Activated CD4-positive, alpha-beta T cell treated with anti-CD3 and anti-CD28 coated beads for 24 hours (primary cell): Measurements from ENCODE around the gene ZNF225.
"Not testable (repeated sequence)": the region's sequence is repeated elsewhere in the genome, so short reads cannot be mapped to it uniquely, and the experiment has no call there.

Experiments
- DNase-seq, 2 donors: peaks; one replicate each; pipeline ENCODE4 v3.0.0-alpha.2; 2020; ENCODE audit warnings: low read depth in 2 of 2

ZNF225 gene

DNA sequence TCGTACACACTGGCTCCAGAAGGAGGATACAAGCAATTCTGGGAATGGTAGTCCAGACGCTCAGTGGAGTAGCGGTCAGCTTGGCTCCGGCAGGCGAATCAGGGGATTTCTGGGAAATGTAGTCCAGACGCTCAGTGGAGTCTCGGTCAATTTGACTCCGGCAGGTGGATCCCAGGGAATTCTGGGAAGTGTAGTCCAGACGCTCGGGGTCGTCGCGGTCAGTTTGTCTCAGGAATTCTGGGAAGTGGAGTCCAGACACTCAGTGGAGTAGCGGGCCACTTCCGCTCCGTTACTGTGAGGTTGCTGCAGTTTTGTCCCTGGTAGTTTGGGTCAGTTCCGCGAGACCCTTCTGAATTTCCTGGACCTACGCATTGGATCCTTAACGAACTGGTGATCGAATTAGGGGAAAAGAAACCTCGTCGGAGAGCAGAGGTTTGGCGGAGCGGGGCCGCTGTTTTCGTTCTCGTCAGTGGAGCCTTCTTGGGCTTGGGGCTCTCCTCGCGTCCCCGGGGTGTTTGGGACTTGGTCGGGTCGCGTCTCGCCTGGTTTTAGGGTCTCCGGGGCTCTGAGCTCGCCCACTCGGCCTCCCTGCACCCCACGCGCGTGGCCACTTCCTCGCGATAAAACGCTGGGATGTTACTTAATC, at the start of gene ZNF225:
ZNF225 (plus strand) TSS at position 262 of the 646 bp plus-strand sequence. CDS start 2,429 bp downstream, outside the sequence.
- peak; percentile 67 to 77 for DNase-seq

DNA sequence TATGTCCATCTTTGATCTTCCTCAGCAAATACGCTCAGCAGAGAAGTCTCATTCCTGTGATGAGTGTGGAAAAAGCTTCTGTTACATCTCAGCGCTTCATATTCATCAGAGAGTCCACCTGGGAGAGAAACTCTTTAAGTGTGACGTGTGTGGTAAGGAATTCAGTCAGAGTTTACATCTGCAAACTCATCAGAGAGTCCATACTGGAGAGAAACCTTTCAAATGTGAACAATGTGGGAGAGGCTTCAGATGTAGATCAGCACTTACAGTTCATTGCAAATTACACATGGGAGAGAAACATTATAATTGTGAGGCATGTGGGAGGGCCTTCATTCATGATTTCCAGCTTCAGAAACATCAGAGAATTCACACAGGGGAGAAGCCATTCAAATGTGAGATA, 46.9 kb upstream of the ZNF225 start:
- no peak for DNase-seq

DNA sequence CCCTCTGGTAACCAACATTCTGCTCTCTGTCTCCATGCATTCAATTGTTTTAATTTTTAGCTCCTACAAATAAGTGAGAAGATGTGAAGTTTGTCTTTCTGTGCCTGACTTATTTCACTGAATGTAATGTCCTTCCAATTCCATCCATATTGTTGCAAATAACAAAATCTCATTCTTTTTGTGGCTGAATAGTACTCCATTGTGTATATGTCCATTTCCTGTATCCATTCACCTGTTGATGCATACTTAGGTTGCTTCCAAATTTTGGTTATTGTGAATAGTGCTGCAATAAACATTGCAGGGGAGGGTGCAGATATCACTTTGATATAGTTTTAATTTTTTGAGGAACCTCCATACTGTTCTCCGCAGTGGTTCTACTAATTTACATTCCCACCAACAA, 43.8 kb upstream of the ZNF225 start:
- no peak for DNase-seq

DNA sequence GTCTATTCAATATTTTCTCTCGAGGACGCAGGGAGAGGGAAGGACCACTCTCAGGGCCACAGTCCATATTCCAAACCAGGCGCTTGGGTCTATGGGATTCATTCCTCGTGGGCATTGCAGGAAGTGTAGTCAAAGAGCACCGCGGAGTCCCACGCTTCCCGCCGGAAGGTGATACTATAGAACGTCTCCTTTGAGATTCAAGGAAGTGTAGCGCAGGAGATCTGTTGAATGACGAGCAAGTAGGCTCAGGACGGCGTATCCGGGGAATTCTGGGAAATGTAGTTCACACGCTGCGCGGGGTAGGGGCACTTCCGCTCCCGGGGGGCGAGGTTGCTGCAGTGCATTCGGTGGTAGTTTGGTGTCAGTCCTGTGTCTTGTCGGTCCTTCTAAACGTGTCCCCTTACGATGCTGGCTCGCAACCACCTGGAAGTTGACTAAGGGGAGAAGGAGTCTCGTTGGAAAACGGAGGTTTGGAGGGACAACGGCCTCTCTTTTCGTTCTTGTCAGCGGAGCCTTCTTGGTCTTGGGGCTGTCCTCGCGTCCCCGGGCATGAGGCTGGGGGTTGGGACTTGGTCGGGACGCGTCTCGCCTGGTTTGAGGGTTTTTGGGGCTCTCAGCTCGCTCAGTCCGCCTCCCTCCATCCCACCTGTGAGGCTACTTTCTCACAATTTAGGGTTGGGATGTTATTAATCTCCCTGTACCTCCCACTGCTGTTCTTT, 41.2 kb upstream of the ZNF225 start, which contains the start of gene ZNF284:
ZNF284 (plus strand) TSS at position 336 of the 719 bp plus-strand sequence. CDS start 4,231 bp downstream, outside the sequence.
- peak; percentile 64 to 71 for DNase-seq

DNA sequence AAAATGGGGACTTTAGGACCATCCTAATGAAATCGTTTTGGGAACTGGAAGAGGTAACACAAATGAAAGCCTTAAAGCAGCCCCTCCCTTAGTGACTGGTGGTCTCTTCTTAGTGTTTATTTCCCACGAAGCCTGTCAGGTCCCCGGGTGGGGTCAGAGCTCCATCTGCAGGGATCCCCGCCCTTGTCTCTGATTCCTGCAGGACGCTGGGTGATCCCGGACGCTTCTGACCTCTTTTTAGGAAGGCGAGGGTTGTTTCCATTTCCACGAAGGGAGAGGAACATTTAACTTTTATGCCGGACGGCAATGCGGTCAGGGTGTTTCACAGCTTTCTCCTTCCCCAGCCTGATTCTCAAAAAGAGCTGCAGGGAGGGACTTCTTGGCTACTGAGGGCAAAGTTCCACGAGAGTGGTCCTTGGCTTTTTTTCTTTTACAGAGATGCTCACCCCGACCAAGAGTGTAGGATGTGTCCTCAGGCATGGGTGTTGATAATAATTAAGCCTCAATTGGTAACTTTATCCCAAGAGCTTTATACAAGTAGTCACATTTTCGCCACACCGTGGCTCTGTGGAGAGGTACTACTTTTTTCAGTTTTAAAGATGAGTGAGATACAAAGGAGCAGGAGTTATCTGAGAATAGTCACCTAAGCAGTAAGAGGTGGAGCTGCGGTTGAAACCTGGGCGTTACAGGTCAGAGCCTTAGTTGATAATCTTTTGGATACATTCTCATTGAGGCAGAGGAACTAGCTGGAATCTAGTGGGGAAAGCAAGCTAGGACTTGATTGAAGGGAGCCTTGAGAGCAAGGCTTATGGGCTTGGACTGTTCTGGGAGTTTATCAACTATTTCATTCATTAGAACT, 40.4 kb upstream of the ZNF225 start:
- no peak for DNase-seq

DNA sequence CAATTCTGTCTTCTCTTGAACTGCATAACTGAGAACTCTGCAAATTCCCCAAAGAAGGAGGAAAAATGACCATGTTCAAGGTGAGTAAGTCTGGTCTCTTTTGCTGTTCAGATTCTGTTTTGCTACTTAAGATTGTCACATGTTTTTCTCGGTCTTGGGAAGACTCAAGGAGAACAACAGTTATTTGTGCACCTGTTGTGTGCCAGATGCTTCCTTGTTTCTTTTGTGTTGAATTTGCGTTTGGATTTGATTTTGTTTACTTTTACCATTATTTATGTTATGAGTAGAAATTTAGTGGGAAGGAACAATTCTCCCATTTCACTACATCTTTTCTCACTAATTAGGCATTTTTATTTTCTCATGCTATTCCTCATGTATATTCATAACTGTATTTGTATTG, 36.9 kb upstream of the ZNF225 start:
- no peak for DNase-seq

DNA sequence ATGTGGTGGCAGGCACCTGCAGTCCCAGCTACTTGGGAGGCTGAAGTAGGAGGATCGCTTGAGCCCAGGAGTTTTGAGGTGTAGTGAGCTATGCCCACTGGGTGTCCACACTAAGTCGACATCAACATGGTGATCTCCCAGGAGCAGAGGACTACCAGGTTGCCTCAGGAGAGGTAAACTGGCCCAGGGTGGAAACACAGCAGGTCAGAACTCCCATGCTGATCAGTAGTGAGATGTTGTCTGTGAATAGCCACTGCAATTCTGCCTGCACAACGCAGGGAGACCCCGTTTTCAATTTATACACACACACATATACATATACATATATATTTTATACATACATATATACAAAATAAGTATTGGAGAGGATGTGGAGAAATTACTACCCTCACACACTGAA, 21.1 kb upstream of the ZNF225 start:
- no peak for DNase-seq

DNA sequence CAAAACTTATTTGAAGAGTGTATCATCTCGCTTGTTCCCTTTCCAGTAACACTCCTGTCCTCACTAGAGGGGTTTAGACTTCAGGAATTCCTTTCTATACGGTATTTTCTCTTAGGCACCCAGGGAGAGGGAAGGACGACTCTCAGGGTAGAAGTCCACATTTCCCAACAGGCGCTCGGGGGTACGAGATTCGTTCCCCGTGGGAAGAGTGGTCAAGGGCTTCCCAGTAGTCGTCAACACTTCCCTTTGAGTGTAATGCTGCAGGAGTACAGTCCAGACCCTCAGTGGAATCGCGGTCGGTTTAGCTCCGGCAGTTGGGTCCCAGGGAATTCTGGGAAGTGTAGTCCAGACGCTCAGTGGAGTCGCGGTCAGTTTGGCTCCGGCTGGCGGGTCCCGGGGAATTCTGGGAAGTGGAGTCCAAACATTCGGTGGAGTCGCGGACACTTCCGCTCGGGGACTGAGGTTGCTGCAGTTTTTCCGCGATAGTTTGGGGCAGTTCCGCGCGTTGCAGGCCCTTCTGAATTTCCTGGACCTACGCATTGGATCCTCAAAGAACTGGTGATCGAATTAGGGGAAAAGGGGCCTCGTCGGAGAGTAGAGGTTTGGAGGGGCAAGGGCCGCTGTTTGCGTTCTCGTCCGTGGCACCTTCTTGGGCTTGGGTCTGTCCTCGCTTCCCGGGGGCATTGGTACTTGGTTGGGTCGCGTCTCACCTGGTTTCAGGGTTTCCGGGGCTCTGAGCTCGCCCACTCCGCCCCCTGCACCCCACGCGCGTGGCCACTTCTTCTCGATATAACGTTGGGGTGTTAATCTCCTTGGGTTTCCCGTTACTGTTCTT, 19.1 kb upstream of the ZNF225 start, which contains the start of gene ZNF224:
ZNF224 (plus strand) TSS at position 431 of the 835 bp plus-strand sequence. CDS start 3,513 bp downstream, outside the sequence.
- peak; percentile 73 for DNase-seq

DNA sequence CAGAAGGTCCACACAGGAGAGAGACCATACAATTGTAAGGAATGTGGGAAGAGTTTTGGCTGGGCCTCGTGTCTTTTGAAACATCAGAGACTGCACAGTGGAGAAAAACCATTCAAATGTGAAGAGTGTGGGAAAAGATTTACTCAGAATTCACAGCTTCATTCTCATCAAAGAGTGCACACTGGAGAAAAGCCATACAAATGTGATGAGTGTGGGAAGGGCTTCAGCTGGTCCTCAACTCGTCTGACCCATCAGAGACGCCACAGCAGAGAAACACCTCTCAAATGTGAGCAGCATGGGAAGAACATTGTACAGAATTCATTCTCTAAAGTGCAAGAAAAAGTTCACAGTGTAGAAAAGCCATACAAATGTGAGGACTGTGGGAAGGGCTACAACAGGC, 5.4 kb upstream of the ZNF225 start:
- DNase-seq = no peak

DNA sequence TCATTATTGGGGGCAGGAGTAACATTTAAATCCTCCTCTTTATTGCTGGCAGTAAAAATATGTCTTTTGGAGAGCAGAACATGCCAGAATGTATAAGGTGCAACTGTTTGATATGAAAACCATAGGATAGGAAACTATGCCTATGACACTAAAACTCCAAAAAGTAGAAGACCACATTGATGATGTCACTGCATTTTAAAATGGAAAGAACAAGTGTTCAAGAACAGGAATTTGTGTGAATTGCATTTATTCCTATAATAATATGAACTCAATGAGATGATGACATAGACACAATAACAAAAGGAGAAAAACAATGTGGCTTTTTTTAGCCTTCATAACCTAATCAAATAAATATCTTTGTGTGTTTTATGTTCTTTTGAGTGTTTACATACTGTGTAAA, 3.7 kb upstream of the ZNF225 start:
- no peak for DNase-seq

DNA sequence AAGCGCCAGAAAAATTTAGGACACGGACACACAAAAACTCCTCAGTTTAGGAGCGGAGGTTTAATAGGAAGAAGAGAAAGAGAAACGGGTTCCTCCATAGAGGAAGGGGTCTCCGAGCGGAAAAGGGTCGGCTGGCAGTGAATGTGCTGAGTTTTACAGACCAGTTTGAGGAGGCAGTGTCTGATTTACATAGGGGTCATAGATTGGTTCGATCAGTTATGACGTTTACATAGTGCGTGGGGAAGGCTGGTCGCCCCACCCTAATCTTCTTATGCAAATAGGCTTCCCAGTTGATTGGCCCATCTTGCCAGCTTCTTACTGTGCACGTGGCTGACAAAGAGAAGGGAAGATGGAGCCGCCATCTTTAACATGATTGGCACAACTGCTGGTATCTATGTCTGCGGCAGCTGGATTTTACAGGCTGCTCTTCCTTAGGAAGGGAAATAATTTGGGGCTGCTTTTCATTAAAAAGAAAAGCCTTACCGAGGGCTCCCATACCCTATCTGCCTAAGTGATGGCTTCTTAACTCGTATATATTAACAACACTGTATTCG, 1.2 kb upstream of the ZNF225 start:
- no peak for DNase-seq

DNA sequence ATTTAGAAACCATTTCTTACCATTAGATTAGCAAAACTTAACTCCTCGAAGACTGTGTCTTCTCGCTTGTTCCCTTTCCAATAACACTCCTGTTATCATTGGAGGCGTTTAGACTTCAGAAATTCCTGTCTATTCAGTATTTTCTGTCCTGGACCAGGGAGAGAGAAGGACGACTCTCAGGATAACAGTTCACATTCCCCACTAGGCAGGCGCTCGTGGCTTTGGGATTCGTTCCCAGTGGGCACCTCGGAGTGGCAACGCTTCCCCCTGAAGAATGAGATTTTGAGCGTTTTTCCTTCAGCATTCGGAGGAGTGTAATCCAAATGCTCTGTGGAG, 429 bp upstream of the ZNF225 start:
- no peak for DNase-seq

DNA sequence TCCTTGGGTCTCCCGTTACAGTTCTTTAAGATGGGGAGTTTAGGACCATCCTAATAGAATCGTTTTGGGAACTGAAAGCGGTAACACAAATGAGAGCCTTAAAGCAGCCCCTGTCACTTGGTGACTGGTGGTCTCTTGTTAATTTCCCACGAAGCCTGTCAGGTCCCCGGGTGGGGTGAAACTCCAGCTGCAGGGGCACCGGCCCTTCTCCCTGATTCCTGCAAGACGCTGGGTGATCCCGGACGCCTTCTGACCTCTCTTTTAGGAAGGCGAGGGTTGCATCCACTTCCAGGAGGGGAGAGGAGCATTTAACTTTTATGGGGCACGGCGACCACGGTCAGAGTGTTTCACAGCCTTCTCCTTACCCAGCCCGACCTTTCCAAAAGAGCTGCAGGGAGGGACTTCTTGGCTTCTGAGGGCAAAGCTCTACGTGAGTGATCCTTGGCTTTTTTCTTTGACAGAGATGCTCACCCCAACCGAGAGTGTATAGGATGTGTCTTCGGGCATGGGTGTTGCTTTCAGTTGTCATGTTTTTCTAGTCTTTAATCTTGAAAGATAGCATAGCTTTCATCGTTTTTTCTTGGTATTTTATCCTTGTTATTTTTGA, 688 bp downstream of the ZNF225 start:
- DNase-seq = no peak

DNA sequence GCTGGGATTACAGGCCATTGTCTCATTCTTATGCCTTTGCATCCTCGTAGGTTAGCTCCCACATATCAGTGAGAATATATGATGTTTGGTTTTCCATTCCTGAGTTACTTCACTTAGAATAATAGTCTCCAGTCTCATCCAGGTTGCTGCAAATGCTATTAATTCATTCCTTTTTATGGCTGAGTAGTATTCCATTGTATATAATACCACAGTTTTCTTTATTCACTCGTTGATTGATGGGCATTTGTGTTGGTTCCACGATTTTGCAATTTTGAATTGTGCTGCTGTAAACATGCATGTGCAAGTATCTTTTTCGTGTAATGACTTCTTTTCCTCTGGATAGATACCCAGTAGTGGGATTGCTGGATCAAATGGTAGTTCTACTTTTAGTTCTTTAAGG, 8.0 kb downstream of the ZNF225 start:
- DNase-seq = not testable (repeated sequence)

DNA sequence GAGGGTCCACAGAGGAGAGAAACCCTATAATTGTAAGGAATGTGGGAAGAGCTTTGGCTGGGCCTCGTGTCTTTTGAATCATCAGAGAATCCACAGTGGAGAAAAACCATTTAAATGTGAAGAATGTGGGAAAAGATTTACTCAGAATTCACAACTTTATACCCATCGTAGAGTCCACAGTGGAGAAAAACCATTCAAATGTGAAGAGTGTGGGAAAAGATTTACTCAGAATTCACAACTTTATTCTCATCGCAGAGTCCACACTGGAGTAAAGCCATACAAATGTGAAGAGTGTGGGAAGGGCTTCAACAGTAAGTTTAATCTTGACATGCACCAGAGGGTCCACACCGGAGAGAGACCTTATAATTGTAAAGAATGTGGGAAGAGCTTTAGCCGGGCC, 18.8 kb downstream of the ZNF225 start:
- DNase-seq = no peak

DNA sequence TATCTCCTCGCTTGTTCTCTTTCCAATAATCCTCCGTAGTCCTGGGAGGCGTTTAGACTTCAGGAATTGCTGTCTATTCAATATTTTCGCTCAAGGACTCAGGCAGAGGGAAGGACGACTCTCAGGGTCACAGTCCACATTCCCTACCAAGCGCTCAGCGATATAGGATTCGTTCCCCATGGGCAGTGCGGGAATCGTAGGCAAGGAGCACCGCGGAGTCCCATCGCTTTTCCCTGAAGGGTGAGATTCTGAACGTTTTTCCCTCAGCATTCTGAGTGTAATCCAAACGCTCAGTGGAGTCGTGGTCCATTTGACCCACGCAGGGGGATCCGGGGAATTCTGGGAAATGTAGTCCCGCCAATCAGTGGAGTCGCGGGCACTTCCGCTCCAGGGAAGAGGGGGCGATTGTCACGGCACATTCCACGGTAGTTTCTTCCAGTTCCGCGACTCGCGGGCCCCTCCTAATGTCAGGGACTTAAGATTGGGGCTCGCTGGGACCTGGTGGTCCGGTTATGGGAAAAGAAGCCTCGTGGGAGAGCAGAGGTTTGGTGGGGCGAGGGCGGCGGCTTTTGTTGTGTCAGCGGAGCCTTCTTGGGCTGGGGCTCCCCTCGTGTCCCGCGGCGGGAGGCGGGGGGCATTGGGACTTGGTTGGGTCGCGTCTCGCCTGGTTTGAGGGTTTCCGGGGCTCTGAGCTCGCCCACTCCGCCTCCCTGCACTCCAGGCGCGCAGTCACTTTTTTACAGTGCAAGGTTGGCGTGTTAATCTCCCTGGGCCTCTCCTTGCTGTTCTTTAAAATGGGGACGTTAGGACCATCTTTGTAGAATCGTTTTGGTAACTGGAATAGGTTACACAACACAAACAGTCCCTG, 28.2 kb downstream of the ZNF225 start, which contains the start of gene ZNF234:
ZNF234 (plus strand) TSS at position 364 of the 868 bp plus-strand sequence. CDS start 3,079 bp downstream, outside the sequence.
- DNase-seq = peak; percentile 48 to 54

DNA sequence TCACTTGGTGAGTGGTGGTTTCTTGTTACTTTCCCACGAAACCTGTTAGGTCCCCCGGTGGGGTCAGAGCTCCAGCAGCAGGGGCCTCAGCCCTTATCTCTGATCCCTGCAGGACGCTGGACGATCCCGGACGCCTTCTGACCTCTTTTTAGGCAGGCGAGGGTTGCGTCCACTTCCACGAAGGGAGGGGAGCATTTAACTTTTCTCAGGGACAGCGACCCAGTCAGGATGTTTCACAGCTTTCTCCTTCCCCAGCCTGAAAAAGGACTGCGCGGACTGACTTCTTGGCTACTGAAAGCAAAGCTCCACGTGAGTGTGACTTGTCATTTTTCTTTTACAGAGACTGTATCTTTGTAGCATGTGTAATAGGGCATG, 28.8 kb downstream of the ZNF225 start:
- no peak for DNase-seq

DNA sequence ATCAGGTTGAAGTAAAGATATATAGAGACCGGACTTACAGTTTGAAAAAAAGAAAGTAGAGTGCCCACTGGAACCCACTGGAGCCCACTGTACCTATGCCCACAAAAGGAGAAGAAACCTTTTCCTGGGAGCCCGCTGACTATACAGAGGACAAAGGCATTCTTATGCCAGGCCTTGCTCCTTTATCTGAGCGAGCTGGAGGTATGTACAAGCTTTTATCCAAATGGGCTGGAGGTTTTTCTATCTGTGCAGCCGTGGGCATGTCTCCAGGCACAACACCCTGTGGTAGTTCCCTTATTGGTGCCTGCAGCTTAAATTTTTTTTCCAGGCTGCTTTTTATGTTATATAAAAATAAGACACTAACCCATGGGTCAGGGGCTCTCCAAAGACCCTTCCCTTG, 36.6 kb downstream of the ZNF225 start:
- DNase-seq = no peak

DNA sequence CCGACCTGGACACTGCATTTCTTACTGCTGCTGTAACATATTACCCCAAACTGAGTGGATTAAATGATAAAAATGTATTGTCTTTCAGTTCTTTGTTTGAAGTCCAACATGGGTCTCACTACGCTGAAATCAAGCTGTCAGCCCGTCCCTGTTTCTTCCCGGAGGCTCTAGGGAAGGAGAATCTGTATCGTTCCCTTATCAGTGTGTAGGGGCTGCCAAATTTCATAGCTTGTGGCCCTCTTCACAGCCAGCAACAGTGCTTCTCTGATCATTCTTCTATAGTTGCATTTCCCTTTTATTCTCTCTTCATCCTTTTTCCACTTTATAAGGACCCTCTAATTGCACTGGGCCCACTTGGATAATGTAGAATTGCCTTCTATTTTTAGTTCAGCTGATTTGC, 38.3 kb downstream of the ZNF225 start:
- DNase-seq = no peak

DNA sequence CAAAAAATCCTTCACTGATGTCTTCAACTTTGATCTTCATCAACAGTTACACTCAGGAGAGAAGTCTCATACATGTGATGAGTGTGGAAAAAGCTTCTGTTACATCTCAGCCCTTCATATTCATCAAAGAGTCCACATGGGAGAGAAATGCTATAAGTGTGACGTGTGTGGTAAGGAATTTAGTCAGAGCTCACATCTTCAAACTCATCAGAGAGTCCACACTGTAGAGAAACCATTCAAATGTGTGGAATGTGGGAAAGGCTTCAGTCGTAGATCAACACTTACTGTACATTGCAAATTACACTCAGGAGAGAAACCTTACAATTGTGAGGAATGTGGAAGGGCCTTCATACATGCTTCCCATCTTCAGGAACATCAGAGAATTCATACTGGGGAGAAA, 43.3 kb downstream of the ZNF225 start:
- no peak for DNase-seq
